Lower leg skin (tissue), 3 donors: ENCODE results near the gene TREM2.

Experiments
- POLR2A ChIP-seq, 2 donors: fragments of 450-650 bp; IDR thresholded peaks; one replicate each; pipeline ENCODE4 v1.6.1; 2016 to 2017; ENCODE audit warnings: antibody characterized with exemption in 2 of 2, mild to moderate bottlenecking in 1 of 2, moderate library complexity in 1 of 2
- TF ChIP-seq, protein P1 (sequence below), 3 donors: fragments of 450-650 bp; IDR thresholded peaks; one replicate each; pipeline ENCODE4 v1.5.1; 2016; ENCODE audit warnings: antibody characterized with exemption in 3 of 3, mild to moderate bottlenecking in 3 of 3, moderate library complexity in 2 of 3

DNA sequence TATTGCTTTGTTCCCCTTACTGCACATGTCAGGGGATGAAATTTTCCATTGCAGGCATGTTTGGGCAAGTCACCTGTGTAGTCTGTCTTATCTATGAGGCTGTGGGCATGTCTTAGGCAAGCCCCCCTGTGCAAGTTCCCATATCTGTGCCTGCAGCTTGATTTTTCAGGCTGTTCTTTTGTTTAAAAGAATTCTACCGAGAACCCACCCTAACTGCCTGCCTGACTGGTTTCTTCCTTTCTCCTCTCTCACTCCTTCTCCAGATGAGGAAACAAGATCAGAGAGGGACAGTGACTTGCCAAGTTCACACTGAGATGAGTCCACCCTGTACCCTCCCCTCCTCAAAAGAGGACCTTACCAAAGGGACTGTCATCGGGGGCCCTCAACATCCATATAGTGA lies 27.1 kb upstream of the TREM2 start:
- TF ChIP-seq, protein P1, sequence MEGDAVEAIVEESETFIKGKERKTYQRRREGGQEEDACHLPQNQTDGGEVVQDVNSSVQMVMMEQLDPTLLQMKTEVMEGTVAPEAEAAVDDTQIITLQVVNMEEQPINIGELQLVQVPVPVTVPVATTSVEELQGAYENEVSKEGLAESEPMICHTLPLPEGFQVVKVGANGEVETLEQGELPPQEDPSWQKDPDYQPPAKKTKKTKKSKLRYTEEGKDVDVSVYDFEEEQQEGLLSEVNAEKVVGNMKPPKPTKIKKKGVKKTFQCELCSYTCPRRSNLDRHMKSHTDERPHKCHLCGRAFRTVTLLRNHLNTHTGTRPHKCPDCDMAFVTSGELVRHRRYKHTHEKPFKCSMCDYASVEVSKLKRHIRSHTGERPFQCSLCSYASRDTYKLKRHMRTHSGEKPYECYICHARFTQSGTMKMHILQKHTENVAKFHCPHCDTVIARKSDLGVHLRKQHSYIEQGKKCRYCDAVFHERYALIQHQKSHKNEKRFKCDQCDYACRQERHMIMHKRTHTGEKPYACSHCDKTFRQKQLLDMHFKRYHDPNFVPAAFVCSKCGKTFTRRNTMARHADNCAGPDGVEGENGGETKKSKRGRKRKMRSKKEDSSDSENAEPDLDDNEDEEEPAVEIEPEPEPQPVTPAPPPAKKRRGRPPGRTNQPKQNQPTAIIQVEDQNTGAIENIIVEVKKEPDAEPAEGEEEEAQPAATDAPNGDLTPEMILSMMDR (IDR thresholded peaks at IDR 0.05) = no peak
- TF ChIP-seq POLR2A (IDR thresholded peaks at IDR 0.05) = no peak
